Measurements from ENCODE around the gene RTTN.

GRCh38 chr18:70249118-70249517 is 43.6 kb upstream of the RTTN start:
- TF ChIP-seq CTCF (conservative IDR thresholded peaks at IDR 0.05; ENCODE audit: low read depth, low read length), result no peak
- no peak for TF ChIP-seq EZH2 (IDR thresholded peaks at IDR 0.05; ENCODE audit: borderline replicate concordance, low read depth, low read length, poor library complexity, severe bottlenecking)
